Adipose tissue (tissue), 3 donors: Measurements from ENCODE around the gene FTL. TPM values are rescaled to one million over a fixed set of nuclear protein-coding genes. Genes with fewer than 3 reads are reported as not detected.

Experiments used
- H3K27ac ChIP-seq: one replicate; pipeline ENCODE4 v1.5.1; 2013; ENCODE audit warnings: low read depth, low read length
- WGBS, 3 donors: extraction: QIAGEN DNeasy Blood & Tissue Kit; methylation state at CpG; one replicate each; pipeline ENCODE4 v1.1.7; 2013; 5-methylcytosine and 5-hydroxymethylcytosine counted together
- polyA plus RNA-seq, 3 donors: library from polyadenylated mRNA; stranded (reverse); fragments of 200-250 nt; gene quantifications; one replicate each; pipeline ENCODE4 v1.2.3, GENCODE V29; 2013
- donor health status: healthy with polysubstance abuse.
- donor health status: Bipolar disorder and iron deficiency.
- donor health status: healthy.

FTL gene
- polyA plus RNA-seq, 3 donors: 1,172 to 18,296 (median 6,752) TPM

DNA sequence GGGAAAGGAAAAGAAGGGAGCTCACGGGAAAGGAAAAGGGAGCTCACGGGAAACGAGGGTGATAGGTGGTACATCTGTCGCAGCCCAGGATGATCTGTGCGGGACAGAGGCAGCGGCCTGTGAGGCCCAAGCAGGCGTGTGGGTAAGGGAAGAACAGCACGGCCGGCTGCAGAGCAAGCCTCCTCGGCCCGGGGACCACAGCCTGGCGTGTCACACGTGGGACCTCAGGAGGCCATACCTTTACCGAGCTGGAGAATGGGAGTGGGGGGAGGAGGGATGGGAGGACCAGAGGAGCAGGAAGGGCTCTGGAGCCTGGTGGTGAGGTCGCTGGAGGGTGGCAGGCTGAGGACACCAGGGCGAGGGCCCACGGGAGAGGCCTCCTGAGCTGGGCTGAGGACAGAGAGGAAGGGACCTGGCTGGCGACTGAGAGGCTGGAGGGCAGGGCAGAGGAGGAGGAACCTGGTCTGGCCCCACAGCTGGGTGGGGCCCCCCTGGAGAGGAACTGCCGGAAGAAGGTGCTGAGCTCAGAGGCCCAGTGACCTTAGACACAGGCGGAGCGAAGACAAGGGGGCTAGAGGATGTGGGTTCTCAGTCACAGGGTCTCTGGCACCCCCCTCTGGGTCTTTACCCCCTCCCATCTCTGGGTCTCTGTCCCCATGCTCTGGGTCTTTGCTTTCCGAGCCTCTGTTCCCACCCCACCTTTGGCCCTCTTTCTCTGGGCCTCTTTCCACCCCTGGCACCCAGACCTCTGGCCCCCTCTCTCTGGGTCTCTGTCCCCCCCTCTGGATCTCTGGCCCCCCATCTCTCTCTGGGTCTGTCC, 2.9 kb upstream of the FTL start:
- 44 to 49% (median 49%) methylated on average over 22 of the region's 22 CpGs for WGBS, 3 donors

DNA sequence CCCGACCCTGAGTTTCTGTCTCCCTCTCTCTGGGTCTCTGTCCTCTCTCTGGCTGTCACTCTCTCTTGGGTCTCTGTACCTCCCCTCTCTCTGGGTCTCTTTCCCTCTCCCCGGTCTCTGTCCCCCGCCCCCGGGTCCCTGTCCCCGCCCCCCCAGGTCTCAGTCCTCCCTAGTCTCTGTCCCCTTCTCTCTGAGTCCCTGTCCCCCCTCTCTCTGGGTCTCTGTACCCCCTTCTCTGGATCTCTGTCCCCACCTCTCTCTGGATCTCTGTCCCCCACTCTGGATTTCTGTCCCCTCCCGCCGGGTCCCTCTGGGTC, 2.3 kb upstream of the FTL start:
- 38 to 54% (median 45%) methylated on average over 4 to 7 of the region's 7 CpGs for whole genome bisulfite sequencing, 3 donors
- peak overlapping the region; percentile 48 for H3K27ac ChIP-seq

More for the DNA sequence above, 2.9 kb upstream of the FTL start:
- H3K27ac ChIP-seq: peak overlapping the region; percentile 48

DNA sequence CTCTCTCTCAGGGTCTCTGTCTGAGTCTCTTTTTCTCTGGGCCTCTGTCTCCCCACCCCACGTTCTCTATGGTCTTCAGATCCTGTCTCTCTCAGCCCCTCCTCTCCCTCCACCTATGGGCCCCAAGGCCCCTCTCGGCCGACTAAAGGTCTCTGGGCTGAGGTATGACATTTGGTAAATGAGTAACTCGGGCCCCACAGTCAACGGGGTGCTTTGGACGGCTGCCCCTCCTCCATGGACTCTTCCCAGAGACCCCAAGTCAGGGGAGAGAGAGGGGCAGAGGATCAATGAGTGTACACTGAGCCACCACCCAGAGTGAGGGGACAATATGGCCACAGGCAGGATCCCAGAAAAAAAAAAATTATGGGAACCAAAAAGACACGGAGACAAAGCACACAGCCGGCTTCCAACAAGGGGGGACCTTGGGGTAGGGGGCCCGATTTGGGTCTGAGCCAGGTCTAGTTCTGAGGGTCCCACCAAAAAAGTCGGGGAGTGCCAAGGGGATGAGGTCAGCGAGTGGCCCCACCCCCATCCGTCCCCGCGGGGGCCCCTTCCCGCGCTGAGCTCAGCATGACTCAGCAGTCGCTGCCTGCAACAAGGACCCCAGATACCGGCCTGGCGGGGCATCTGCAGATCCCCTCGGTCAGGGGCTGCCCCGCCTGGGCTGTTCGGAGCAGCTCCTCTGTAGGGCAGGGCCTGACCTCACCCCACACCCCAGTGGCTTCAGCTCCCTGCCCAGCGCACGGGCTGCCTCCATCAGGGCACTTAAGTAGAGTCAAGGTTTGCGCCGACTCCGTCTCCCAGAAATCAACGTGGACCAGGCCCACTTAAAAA, 1.5 kb upstream of the FTL start:
- 10 to 13% (median 12%) methylated on average over 22 to 28 of the region's 28 CpGs for WGBS, 3 donors
- H3K27ac ChIP-seq: peak overlapping the region; percentile 4

DNA sequence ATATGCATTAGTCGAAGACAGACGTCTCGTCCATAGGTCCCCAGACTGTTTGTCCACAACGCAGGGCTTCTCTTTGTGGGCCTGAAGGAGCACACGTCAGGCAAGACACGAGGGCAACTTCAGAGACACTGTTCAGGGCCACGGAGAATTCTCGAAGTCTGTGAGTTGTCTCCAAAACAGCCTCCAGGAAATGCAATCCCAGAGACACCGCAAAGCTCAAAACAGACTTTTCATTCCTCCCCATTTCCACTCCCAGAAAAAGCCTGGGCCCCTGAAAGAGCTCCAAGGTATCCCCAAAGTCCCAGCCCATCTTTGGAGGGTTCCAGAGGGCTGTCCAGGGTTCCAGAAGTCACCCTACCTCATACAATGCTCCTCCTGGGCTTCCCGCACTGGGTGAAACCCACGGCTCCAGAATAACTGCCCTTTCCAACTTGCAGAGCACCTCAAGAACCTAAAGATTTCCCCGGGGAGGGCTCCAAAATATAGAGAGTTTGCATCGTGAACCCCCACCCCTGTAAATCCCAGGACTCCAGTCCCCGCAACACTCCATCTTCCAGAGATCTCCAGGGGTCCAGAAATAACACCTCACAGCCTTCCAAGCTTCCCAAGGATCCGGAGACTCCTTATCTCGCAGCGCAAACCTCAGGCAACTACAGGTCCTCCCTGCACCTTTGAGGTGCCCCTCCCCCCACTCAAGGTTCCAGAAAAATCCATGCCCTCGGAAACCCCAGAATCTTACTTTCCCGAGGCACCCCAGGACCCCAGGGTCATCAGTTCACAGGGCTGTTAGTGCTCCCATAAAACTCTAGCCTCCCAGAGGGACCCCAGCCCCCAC, 687 bp upstream of the FTL start:
- peak overlapping the region; percentile 13 for H3K27ac ChIP-seq
- 19 to 29% (median 20%) methylated on average over 19 of the region's 19 CpGs for WGBS, 3 donors

DNA sequence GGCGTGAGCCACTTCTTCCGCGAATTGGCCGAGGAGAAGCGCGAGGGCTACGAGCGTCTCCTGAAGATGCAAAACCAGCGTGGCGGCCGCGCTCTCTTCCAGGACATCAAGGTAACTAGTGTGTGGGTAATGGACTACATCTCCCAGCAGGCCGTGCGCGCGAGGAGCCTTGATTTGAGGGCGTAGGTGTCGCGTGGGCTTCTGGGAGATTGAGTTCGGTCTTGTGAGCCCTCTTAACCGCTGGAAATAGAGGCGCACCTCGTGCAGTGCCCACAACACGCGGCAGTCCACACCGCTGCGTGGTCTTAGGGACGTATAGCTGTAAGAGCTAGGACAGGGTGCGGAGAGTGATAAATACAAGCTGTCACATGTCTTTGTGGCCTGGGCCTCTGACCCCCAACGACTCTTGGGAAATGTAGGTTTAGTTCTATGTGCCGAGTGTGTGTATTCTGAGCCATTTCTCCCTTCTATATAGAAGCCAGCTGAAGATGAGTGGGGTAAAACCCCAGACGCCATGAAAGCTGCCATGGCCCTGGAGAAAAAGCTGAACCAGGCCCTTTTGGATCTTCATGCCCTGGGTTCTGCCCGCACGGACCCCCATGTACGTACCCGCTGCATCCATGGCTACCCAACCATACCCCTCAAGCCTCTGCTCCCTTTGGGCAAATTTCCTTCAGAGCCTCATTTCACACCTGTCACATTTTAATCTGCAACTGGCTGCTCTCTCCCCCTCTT, 864 bp downstream of the FTL start:
- WGBS, 3 donors: 9 to 11% (median 10%) methylated on average over 36 of the region's 36 CpGs
- H3K27ac ChIP-seq: no peak overlapping the region

DNA sequence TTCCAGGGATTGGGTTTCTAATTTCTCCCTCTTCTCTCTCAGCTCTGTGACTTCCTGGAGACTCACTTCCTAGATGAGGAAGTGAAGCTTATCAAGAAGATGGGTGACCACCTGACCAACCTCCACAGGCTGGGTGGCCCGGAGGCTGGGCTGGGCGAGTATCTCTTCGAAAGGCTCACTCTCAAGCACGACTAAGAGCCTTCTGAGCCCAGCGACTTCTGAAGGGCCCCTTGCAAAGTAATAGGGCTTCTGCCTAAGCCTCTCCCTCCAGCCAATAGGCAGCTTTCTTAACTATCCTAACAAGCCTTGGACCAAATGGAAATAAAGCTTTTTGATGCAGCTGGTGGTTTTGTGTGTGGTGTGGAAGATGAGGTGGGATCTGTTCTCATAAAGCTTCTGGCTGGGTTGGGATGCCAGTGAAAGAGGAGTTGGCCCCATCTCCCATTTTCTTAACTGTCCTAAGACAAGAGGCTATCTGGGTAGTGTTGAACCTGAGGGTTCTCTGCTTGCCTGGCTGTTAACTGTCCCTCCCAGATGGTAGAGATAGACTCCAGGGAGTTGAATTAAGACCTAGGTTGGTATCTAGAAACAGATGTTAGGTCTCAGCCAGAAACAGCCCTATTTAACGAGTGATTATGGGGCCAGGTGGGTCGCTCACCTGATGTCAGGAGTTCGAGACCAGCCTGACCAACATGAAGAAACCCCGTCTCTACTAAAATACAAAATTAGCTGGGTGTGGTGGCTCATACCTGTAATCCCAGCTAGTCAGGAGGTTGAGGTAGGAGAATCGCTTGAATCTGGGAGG, 1.6 kb downstream of the FTL start:
- no peak overlapping the region for H3K27ac ChIP-seq
- WGBS, 3 donors: 78 to 89% (median 80%) methylated on average over 10 of the region's 10 CpGs

DNA sequence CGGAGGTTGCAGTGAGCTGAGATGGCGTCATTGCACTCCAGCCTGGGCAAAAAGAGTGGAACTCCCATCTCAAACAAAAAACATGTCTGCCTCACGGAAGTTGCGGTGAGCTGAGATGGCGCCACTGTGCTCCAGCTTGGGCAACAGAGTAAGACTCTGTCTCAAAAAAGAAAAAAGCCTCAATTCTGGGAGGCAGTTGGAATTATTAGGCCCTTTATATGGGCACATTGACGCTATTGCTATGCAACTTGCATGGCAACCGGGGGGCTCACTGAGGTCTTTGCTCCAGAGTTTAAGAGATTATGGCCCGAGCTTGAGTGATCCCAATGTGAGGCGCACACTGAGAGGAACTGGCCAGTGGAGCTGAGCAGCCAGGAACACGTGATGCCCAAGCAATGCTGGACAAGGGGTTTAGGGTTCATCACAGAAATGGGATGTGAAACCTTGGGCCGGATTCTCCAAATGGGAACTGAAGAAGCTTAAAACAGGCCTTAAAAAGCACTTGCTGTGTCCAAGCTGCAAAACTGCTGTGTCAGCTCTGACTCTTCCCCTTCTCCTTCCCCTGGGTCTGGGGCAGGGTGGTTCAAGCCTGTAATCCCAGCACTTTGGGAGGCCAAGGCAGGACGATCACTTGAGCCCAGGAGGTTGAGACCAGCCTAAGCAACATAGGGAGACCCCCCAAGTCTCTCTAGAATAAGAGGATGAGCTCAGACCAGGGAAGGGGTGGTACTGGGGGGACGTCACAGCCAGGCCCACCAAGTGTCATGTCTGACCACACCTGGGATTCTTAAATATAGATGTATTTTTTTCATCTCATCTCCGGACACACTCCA, 2.5 kb downstream of the FTL start:
- H3K27ac ChIP-seq: no peak overlapping the region
- 67 to 88% (median 67%) methylated on average over 14 of the region's 14 CpGs for WGBS, 3 donors

DNA sequence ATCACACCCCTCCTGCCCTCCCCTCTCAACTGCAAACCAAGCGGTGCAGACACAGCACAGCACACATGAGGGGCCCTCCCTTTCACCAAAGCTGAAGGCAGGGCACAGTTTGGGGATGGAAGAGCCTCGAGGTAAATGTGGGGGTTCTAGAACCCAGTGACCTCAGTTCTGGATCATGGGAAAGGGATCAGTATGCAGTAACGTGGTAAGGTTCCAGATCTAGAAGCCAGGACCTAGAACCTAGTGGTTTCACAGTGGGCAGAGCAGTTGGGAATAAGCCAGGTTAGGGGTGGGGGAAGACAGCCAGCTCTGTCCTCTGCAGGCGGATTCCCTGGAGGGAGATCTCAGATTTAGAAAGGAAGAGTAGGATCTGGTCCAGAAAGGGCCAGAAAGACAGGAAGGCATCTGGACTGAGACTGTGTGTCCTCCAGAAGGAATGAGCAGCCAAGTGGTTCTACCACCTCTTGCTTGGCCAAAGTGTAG, 3.1 kb downstream of the FTL start:
- WGBS, 3 donors: 54 to 64% (median 60%) methylated on average over 4 of the region's 4 CpGs
- H3K27ac ChIP-seq: no peak overlapping the region

DNA sequence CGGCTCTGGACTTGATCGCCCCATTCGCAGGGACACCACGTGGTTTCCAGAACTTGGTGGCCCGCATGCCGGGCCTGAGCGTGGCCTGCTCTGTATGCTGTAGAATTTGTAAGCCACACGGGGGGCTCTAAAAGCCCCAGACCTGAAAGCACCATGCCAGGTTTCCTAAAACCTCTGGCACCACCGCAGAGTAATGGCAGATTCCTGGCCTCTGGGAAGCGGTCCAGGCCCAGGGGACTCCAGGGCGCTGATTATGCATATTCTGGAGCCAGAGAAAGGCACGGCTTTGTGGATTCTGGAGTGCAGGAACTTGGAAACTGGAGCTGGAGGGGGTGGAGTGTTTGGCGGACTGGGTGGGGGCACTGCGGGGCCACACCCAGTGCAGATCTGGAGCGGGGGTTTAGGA, 3.7 kb downstream of the FTL start:
- no peak overlapping the region for H3K27ac ChIP-seq
- 79 to 84% (median 82%) methylated on average over 15 of the region's 15 CpGs for WGBS, 3 donors

DNA sequence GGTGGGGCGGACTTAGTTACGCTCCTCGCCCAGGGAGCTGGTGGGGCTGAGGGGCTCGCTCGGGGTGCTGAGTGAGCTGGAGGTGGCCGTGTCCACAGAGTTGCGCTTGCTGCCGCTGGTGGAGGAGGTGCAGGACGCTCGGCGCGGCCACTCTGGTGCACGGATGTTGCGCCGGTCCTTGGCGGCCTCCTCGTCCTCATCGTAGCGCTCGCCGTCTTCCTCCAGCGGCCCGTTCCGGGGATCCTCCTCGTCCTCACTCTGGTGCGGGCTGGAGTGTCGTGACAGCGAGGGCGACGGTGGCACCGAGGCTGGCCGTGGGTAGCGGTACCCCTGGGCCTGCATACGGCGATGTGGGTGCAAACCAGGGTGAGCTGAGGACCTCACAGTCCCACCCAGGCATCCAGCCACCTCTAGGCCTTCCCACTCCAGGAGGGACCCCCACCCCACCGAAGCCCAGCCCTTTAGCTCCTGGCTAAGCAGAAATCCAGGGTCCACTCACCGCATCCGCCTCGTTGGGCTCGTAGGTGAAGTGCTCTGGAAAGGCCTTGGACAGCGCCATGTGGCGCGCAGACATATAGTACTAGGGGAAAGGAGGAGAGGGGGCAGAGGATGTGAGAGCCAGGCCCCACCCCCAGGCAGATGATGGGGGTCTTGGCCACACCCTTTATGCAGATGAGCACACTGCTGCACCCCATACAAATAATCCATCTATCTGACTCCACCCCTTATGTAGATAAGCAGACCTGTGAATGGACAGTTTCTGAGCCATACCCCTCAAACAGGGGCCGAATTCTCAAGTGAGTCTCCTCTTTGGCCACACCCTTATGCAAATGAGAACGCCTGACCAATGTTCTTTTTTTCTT, 4.4 kb downstream of the FTL start:
- WGBS, 3 donors: 94 to 95% (median 95%) methylated on average over 42 to 45 of the region's 45 CpGs
- no peak overlapping the region for H3K27ac ChIP-seq

DNA sequence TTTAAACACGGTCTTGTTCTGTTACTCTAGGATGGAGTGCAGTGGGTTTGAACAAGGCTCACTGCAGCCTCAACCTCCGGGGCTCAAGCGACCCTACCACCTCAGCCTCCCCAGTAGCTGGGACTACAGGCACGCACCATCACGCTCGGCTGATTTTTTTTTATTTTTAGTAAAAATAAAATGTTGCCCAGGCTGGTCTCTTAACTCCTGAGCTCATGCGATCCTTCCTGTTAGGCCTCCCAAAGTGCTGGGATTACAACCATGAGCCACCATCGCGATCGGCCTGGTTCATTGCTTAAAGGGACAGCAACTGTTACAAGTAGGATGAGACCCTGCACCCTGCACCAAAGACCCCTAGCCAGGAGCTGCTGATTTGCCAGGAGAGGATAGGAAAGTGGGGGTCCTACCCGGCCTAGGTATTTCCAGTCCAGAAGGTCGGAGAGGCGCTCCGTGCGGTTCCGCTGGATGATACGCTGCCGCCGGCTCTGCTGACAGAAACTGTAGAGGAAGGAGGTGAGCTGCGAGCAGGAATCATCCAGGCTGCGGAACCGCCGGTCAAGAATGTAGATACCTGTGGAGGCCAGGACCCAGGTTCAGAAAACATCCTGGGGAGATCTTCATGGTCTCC, 5.1 kb downstream of the FTL start:
- H3K27ac ChIP-seq: no peak overlapping the region
- WGBS, 3 donors: 90 to 92% (median 92%) methylated on average over 23 of the region's 23 CpGs

DNA sequence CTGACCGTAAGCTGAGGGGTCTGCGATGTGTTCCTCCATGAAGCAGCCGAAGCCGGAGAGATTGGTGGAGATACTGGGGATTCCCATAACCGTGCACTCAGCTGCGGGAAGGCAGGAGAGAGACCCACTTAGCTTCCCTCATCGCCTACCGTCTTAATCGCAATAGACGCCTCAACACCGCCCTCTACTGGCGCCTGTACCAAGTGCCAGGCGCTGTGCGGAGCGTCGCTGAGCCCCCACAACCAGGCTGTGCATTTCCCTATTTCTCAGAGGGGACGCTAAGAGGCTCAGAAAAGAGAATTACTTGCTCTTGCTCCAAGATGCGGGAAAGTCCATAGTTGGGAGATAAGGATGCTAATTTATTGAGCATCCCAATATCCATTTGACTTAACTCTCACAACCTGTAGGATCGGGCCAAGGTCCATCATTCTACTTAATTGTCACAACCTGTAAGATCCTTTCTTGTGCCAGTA, 5.8 kb downstream of the FTL start:
- no peak overlapping the region for H3K27ac ChIP-seq
- 19 to 21% (median 19%) methylated on average over 19 of the region's 19 CpGs for WGBS, 3 donors

DNA sequence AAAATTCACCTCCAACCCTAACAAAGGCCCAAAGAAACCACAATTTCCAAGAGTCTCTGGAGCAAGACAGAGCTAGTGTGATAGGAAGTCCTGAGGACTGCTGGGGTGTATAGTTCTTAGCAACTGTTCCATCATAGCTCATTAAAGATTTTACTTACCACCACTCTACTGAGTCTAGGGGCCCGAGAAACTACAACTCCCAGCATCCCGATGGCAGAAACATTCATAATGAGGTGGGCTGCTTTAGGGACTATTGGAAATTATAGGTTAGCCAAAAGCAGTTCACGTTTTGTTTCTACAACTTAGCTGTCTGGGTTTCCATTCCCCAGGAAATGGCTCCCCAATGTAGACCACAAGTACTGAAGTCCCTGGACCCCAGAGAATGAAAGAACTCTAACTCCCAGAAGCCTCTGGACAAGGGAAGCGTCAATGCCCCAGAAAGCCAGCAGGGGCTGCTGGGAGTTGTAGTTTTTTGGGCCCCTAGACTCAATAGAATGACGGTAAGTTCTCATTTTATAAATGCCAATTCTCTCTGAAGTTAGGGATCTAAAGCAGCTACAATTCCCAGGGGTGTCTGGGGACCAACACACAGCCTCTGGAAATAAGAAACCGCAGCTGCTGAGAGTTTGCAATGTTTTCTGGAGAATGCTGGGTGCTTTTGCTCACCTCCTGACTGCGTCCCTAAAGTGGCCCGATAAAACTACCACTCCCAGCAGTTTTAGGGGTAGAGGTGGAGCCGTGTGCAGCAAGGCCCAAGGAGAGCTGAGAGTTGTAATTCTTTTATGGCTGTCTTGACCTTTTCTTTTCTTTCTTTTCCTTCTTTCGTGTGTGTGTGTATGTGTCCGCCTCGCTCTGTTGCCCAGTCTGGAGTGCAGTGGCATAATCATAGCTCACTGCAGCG, 11.1 kb downstream of the FTL start:
- H3K27ac ChIP-seq: no peak overlapping the region

DNA sequence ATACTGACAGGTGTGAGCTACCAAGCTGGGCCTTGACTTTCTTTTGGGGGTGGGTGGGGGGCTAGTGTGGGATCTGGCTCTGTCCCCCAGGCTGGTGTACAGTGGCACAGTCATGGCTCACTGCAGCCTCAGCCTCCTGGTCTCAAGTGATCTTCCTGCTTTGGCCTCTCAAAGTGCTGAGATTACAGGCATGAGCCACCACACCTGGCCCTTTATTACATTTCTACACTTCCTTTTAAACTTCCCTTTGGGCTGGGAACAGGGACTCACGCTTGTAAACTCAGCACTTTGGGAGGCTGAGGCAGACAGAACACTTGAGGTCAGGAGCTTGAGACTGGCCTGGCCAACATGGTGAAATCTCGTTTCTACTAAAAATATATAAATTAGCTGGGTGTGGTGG, 12.0 kb downstream of the FTL start:
- no peak overlapping the region for H3K27ac ChIP-seq
- WGBS, 3 donors: 62 to 78% (median 67%) methylated on average over 2 of the region's 2 CpGs

More for the DNA sequence above, 11.1 kb downstream of the FTL start:
- 84 to 94% (median 88%) methylated on average over 13 of the region's 13 CpGs for WGBS, 3 donors
